Thymus (tissue), 11 donors: ENCODE data around the gene COL17A1. TPM values are rescaled to one million over a fixed set of nuclear protein-coding genes. Genes with fewer than 3 reads are reported as not detected.

ENCODE experiments used
- DNase-seq, 9 donors: peaks; one replicate each; pipeline ENCODE4 v3.0.0-alpha.2; 2013; ENCODE audit warnings: low spot score in 9 of 9, low read depth in 6 of 9, missing footprints in 1 of 9
- H3K27ac ChIP-seq, 2 donors: one replicate each; pipeline ENCODE4 v1.5.1; 2013; ENCODE audit warnings: control low read depth in 1 of 2, low read depth in 1 of 2, low read length in 1 of 2, mild to moderate bottlenecking in 1 of 2, moderate library complexity in 1 of 2
- H3K27me3 ChIP-seq, 2 donors: one replicate each; pipeline ENCODE4 v1.5.1; 2013; ENCODE audit warnings: low read length in 1 of 2; ENCODE audit not compliant: control insufficient read depth in 2 of 2, insufficient read depth in 1 of 2
- H3K36me3 ChIP-seq, 2 donors: one replicate each; pipeline ENCODE4 v1.5.1; 2013; ENCODE audit warnings: low read length in 1 of 2, mild to moderate bottlenecking in 1 of 2, moderate library complexity in 1 of 2; ENCODE audit not compliant: control insufficient read depth in 2 of 2, insufficient read depth in 2 of 2
- H3K4me1 ChIP-seq, 2 donors: one replicate each; pipeline ENCODE4 v1.5.1; 2013; ENCODE audit warnings: low read length in 2 of 2; ENCODE audit not compliant: control insufficient read depth in 2 of 2, insufficient read depth in 2 of 2
- H3K4me3 ChIP-seq, 2 donors: one replicate each; pipeline ENCODE4 v1.5.1; 2013; ENCODE audit warnings: low read length in 2 of 2, control low read depth in 1 of 2, mild to moderate bottlenecking in 1 of 2
- H3K9me3 ChIP-seq, 2 donors: one replicate each; pipeline ENCODE4 v1.5.1; 2013; ENCODE audit warnings: low read length in 1 of 2, mild to moderate bottlenecking in 1 of 2; ENCODE audit not compliant: control insufficient read depth in 2 of 2, insufficient read depth in 1 of 2
- WGBS: extraction: QIAGEN DNeasy Blood & Tissue Kit; methylation state at CpG from one replicate; pipeline ENCODE4 v1.1.7; 2013; 5-methylcytosine and 5-hydroxymethylcytosine counted together
- polyA plus RNA-seq: library from polyadenylated mRNA; stranded (reverse); fragments of 200-250 nt; gene quantifications from one replicate; pipeline ENCODE4 v1.2.3, GENCODE V29; 2013
- total RNA-seq: library from RNA; stranded (reverse); fragments of 120-200 nt; gene quantifications from one replicate; pipeline ENCODE4 v1.2.4, GENCODE V29; 2013
- donor health status: healthy.

The COL17A1 gene
- total and polyA plus RNA-seq, 2 donors, result 75.3 to 268 TPM

DNA sequence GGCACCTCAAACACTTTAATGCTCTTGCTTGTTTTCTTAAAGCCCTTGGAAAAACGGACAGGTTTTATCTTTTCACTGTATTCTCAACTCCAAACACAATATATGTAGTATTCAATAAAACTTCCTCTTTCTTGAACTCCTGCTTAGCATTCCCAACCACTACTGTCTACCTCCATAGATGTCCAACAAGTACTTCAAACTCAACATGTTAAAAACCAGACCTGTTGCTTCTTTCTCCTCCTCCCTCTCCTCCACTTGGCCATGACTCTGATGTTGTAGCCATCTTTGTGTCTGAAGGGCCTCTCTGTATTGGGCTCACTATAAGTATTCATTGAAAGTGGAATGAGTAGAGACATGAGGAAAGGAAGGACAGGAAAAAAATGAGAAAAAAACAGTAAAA lies 16.2 kb upstream of the COL17A1 start:
- H3K9me3 ChIP-seq, result no peaks in the 10 kb centered on the region
- no peaks in the 10 kb centered on the region for H3K27me3 ChIP-seq
- no peak overlapping the region for H3K4me3 ChIP-seq
- H3K36me3 ChIP-seq, result no peaks in the 10 kb centered on the region
- H3K27ac ChIP-seq, result no peak overlapping the region
- no peak for DNase-seq
- no peaks in the 10 kb centered on the region for H3K4me1 ChIP-seq
- WGBS, result 95% methylated on average over 1 of the region's 1 CpG

DNA sequence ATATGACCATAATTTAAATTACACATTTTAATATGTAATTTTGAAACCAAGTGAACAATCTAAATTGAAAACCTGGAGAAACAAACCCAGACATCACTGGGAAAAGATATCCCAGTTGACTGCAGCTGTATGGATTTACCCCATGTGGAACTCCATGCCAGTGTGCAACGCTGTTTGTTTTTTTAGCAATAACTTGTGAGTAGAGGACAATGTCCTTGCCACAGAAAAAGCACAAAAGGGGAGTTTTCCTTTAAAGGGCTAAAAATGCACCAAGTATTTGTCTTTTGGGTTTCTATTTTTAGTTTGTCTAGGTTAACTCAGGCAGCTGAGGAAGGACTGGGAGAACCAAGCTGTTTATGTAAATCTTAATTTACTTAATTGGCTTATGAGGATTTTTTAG lies 15.1 kb upstream of the COL17A1 start:
- 0% methylated on average over 1 of the region's 1 CpG for WGBS
- DNase-seq, result no peak
- H3K36me3 ChIP-seq, result no peaks in the 10 kb centered on the region
- no peaks in the 10 kb centered on the region for H3K9me3 ChIP-seq
- no peak overlapping the region for H3K4me3 ChIP-seq
- H3K4me1 ChIP-seq, result no peaks in the 10 kb centered on the region
- no peak overlapping the region for H3K27ac ChIP-seq
- no peaks in the 10 kb centered on the region for H3K27me3 ChIP-seq

DNA sequence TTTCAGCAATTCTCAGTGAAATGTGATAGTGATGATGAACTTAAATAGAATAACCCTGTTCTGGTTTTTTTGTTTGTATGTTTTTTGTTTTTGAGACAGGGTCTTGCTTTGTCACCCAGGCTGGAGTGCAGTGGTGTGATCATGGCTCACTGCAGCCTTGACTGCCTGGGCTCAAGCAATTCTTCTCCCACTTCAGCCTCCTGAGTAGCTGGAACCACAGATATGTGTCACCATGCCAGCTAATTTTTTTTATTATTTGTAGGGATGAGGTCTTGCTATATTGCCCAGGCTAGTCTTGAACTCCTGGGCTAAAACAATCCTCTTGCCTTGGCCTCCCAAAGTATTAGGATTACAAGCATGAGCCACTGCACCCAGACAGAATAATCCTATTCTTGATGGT lies 14.3 kb upstream of the COL17A1 start:
- H3K4me1 ChIP-seq, result no peaks in the 10 kb centered on the region
- no peaks in the 10 kb centered on the region for H3K36me3 ChIP-seq
- no peak overlapping the region for H3K27ac ChIP-seq
- no peaks in the 10 kb centered on the region for H3K27me3 ChIP-seq
- DNase-seq, result no peak
- no peak overlapping the region for H3K4me3 ChIP-seq
- no peaks in the 10 kb centered on the region for H3K9me3 ChIP-seq

DNA sequence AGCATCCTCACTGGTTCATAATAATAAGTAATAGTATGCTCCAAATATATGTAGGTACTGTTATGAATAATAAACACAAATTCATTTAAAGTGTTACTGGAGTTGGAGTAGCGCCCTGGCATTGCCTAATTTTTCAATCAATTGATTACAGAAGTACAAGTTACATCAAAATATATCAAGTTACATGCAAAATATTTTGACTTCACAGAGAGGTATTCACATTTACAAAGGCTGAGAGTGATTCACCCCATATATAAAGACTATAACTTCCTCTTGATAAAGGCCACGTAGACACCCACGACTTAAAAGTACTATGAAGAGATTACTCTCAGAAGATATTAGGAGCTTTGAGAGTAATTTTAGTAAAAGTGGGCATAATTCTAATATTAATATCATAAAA lies 13.6 kb upstream of the COL17A1 start:
- no peak for DNase-seq

DNA sequence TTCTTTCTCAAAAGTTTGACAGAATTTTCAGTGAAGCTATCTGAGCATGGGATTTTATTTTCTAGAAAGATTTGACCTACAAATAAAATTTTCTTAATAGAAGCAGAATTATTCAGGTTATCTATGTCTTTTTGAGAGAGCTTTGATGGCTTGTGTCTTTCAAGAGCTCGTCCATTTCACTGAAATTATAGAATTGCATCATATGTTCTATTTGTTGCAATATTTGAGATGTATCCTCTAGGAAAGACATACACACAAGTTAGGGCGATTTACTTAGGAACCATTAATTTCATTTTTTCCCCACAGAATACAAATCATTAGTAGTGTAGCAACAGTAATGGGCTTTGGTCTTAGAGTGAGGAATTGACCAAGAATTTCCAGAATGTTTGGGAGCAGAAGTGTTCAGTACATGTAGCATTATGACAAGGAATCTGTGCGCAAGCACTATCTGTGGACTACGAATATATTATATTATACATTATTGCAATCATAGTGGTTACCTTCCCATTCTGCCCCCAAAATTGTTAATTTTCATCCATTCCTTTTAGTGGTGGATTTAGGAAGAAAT lies 12.8 kb upstream of the COL17A1 start:
- no peaks in the 10 kb centered on the region for H3K4me1 ChIP-seq

More for the DNA sequence above, 13.6 kb upstream of the COL17A1 start:
- Histone ChIP-seq H3K4me3 (no peak overlapping the region), H3K27ac (no peak overlapping the region), H3K27me3 (no peaks in the 10 kb centered on the region), H3K4me1 (no peaks in the 10 kb centered on the region), H3K36me3 (no peaks in the 10 kb centered on the region), H3K9me3 (no peaks in the 10 kb centered on the region)
- 93% methylated on average over 3 of the region's 3 CpGs for WGBS

DNA sequence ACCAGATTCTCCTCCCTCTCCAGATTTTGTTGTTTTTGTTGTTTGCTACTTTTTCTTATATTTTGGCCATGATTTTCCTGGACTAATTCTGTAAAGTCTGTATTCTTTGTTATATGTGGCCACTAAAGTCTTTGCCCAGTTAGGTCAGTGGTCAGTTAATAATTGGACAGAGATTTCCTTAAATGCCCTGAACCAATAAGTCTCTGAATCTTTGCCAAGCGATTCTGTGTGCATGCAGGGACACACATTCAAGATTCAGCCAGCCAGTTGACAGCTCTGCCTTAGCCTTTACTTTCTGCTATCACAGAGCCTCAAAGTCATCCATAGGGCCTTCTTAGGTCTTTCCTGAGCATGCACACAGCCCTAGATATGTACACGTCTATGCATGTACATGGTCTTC lies 11.0 kb upstream of the COL17A1 start:
- 98% methylated on average over 2 of the region's 2 CpGs for WGBS
- H3K27ac ChIP-seq, result no peak overlapping the region
- no peaks in the 10 kb centered on the region for H3K27me3 ChIP-seq
- no peaks in the 10 kb centered on the region for H3K4me1 ChIP-seq
- H3K36me3 ChIP-seq, result no peaks in the 10 kb centered on the region
- H3K4me3 ChIP-seq, result no peak overlapping the region
- DNase-seq, result no peak
- no peaks in the 10 kb centered on the region for H3K9me3 ChIP-seq

More for the DNA sequence above, 12.8 kb upstream of the COL17A1 start:
- Histone ChIP-seq H3K9me3 (no peaks in the 10 kb centered on the region), H3K36me3 (no peaks in the 10 kb centered on the region), H3K4me3 (no peak overlapping the region), H3K27ac (no peak overlapping the region), H3K27me3 (no peaks in the 10 kb centered on the region)
- WGBS, result 97% methylated on average over 4 of the region's 4 CpGs
- DNase-seq, result no peak

DNA sequence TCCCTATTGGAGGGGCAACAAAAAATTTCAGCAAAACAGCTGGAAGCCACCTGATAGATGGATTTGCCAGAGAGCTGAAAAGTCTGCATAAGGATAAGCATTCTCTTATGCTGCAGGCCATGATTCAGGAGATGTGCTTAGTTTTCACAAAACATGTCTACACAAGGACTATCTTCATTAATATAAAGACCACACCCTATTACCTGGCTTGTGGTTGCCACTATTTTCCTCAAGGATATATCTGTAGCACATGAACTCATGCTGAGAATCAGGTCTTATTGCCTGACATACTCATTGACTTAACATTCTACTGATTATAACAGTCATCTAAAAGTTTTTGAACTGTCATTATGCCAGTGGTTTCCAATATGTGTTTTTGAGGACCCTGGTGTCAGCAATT lies 7.1 kb upstream of the COL17A1 start:
- H3K36me3 ChIP-seq, result no peaks in the 10 kb centered on the region
- no peaks in the 10 kb centered on the region for H3K4me1 ChIP-seq
- H3K4me3 ChIP-seq, result no peak overlapping the region
- H3K9me3 ChIP-seq, result no peaks in the 10 kb centered on the region
- no peak for DNase-seq
- no peak overlapping the region for H3K27ac ChIP-seq
- no peaks in the 10 kb centered on the region for H3K27me3 ChIP-seq

DNA sequence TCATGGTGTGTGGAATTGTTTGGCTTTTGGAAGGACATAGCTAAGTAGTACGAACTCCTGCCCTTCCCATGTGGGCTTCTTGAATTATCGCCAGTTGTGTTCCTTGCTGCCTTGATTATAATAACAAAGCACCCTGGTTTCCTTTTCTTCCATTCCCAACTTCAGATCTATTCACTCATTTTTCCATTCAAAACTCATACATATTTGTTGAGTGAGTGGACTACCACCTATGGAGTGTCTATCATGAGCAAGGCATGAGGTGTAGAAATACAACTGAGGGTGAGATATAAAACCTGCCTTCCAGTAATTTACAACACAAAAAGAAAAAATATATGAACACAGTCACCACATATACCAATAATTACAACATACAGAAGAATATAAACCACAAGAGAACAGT lies 4.9 kb upstream of the COL17A1 start:
- Histone ChIP-seq H3K36me3 (no peaks in the 10 kb centered on the region), H3K4me1 (no peaks in the 10 kb centered on the region), H3K4me3 (no peak overlapping the region), H3K9me3 (no peaks in the 10 kb centered on the region), H3K27ac (no peak overlapping the region), H3K27me3 (no peaks in the 10 kb centered on the region)
- no peak for DNase-seq
- WGBS, result 96% methylated on average over 2 of the region's 2 CpGs

DNA sequence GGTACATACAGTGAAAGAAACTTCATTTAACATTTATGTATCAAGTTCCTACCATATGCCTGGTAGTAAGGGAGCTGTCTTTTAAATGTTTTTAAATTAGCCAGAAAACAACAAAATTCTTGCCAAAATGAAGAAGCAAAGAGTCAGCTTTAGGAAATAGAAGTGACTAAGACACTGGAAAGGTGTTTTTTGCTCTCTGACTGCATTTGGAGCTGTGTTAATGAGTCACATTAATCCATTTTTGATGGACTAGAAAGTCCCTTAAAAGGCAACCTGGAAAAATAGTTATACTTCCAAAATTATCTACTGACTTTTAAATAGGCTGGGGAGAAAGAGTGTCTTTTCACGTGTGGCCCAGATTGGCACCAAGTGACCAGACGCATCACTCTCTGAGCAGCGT lies 3.9 kb upstream of the COL17A1 start:
- Histone ChIP-seq H3K4me3 (no peak overlapping the region), H3K27ac (no peak overlapping the region), H3K27me3 (no peaks in the 10 kb centered on the region), H3K9me3 (no peaks in the 10 kb centered on the region), H3K4me1 (no peaks in the 10 kb centered on the region), H3K36me3 (no peaks in the 10 kb centered on the region)
- DNase-seq, result no peak
- 96% methylated on average over 3 of the region's 3 CpGs for WGBS

DNA sequence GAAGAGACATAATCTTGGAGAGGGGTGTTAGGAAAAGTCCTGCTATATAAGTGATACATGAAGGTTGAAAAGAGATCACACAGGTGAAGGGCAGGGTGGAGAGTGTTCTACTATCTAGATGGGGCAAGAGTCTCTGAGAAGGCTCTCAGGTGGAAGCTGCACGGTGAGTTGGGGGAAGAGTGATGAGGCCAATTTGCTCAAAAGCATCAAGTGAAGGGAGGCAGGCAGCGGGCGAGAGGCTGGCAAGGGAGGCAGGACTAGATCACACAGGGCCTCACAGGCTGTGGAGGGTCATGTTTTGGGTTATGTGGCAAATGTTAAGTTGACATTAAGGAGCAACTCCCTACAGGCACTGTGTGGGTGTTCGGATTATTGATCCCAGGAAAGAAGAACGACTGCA lies 2.6 kb upstream of the COL17A1 start:
- Histone ChIP-seq H3K36me3 (no peaks in the 10 kb centered on the region), H3K27me3 (no peaks in the 10 kb centered on the region), H3K4me3 (no peak overlapping the region), H3K27ac (no peak overlapping the region), H3K9me3 (no peaks in the 10 kb centered on the region), H3K4me1 (no peaks in the 10 kb centered on the region)
- DNase-seq, result no peak
- 98% methylated on average over 5 of the region's 5 CpGs for WGBS
